Activated CD8-positive, alpha-beta T cell treated with anti-CD3 and anti-CD28 coated beads, Interleukin-2, amount 10 ng/mL, durations not matched to agents 7 days and 5 days (primary cell): ENCODE data around the gene NSA2. TPM values are rescaled to one million over a fixed set of nuclear protein-coding genes. Genes with fewer than 3 reads are reported as not detected.

Experiments
- ATAC-seq: fragments of 150-1000 bp; cut with Tn5 transposase; one replicate; pipeline ENCODE4 v1.10.0; 2021; ENCODE audit warnings: moderate library complexity
- CTCF ChIA-PET: fragments of 350-600 bp; sonication (Branson Sonifier 250); formaldehyde crosslinking; loops from one replicate; lab custom pipeline; 2021; ENCODE audit warnings: antibody characterized with exemption; lab: Charles Lee
- POLR2A ChIA-PET: fragments of 350-600 bp; sonication (Branson Sonifier 250); formaldehyde crosslinking; loops from one replicate; lab custom pipeline; 2021; ENCODE audit warnings: antibody characterized with exemption; lab: Charles Lee
- DNase-seq: peaks from one replicate; pipeline ENCODE4 v3.0.0-alpha.2; 2020
- H3K27ac Mint-ChIP-seq: one replicate; pipeline ENCODE4 v1.8.0; 2021; ENCODE audit warnings: mild to moderate bottlenecking, mixed read lengths
- H3K27me3 Mint-ChIP-seq: one replicate; pipeline ENCODE4 v1.8.0; 2021; ENCODE audit warnings: low read depth, mixed read lengths
- H3K36me3 Mint-ChIP-seq: one replicate; pipeline ENCODE4 v1.8.0; 2021; ENCODE audit warnings: low read depth, mixed read lengths
- H3K4me1 Mint-ChIP-seq: one replicate; pipeline ENCODE4 v1.8.0; 2021; ENCODE audit warnings: low read depth, mixed read lengths
- H3K4me3 Mint-ChIP-seq: one replicate; pipeline ENCODE4 v1.8.0; 2021; ENCODE audit warnings: mild to moderate bottlenecking, mixed read lengths
- H3K9me3 Mint-ChIP-seq: one replicate; pipeline ENCODE4 v1.8.0; 2022; ENCODE audit warnings: mixed read lengths; ENCODE audit not compliant: insufficient read depth
- total RNA-seq, 2 experiments: library from RNA; stranded (reverse); gene quantifications; one replicate each; pipeline ENCODE4 v1.2.3, GENCODE V29; 2021

The NSA2 gene
- total RNA-seq, 2 experiments from 2014 or later, result 107 to 116 TPM

- Mint-ChIP-seq H3K4me3 (no peak overlapping the region), H3K4me1 (no peaks in the 10 kb centered on the region), H3K27ac (no peak overlapping the region), H3K36me3 (no peaks in the 10 kb centered on the region), H3K27me3 (no peaks in the 10 kb centered on the region), H3K9me3 (no peaks in the 10 kb centered on the region)
- ATAC-seq, result no peak
- no peak for DNase-seq
- POLR2A ChIA-PET, result no interaction called here
- CTCF ChIA-PET, result no interaction called here
These were observed 55.2 kb downstream of the NSA2 start for GRCh38 chr5:74822288-74822687.

- no peak for DNase-seq
- no peak for ATAC-seq
- no peak overlapping the region for H3K27ac Mint-ChIP-seq
- ChIA-PET POLR2A (no interaction called here), CTCF (no interaction called here)
- no peaks in the 10 kb centered on the region for H3K27me3 Mint-ChIP-seq
- H3K4me3 Mint-ChIP-seq, result no peak overlapping the region
- no peaks in the 10 kb centered on the region for H3K9me3 Mint-ChIP-seq
- no peaks in the 10 kb centered on the region for H3K4me1 Mint-ChIP-seq
- no peaks in the 10 kb centered on the region for H3K36me3 Mint-ChIP-seq
These were observed 62.4 kb downstream of the NSA2 start for GRCh38 chr5:74829413-74829812.

Other genes with a start within 250 kb of the NSA2 start
- under 1 TPM; 0.50 to 0.55 TPM for gene ENC1, start 126.5 kb upstream of the NSA2 start, total RNA-seq
- gene HEXB, start 82.0 kb upstream of the NSA2 start, total RNA-seq, result 10 to 100 TPM; 53.1 to 62.9 TPM
- 10 to 100 TPM; 24.2 to 29.2 TPM for gene GFM2, start 132 bp upstream of the NSA2 start, total RNA-seq
- gene FAM169A, start 99.1 kb downstream of the NSA2 start, total RNA-seq, result 1 to 10 TPM; 3.8 to 5.6 TPM